Activated CD8-positive, alpha-beta memory T cell treated with anti-CD3 and anti-CD28 coated beads for 1 hour (primary cell): ENCODE measurements around the gene GPHA2.

ENCODE experiments used
- DNase-seq, 2 donors: peaks; one replicate each; pipeline ENCODE4 v3.0.0-alpha.2; 2020; ENCODE audit warnings: low read depth in 1 of 2; ENCODE audit errors: extremely low read depth in 1 of 2

Gene GPHA2

GRCh38 chr11:64931290-64931689, 4.4 kb downstream of the GPHA2 start:
- no peak for DNase-seq

- no peak for DNase-seq
Observed at GRCh38 chr11:64930340-64930739, 5.4 kb downstream of the GPHA2 start.

- DNase-seq, result no peak
Observed at GRCh38 chr11:64929625-64930024, 6.1 kb downstream of the GPHA2 start.

DNA sequence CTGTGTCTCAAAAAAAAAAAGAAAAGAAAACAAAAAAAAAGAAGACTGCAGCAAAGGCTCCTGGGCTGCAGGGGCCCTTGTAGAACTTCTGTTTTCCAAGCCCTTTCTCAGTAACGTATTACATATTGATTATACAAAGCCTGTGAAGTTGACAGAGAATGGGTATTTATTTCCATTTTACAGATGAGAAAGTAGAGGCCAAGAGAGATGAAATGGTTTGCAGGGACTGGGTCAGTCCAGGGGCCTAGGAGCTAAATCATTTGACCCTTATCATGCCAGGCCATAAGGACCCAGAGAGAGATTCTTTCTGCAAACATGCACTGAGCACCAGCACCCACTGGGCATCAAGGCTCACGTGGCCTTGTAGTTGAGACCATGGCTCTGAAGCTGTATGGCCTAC, 6.7 kb downstream of the GPHA2 start:
- no peak for DNase-seq

- DNase-seq, result no peak
Observed at GRCh38 chr11:64926689-64927088, 9.0 kb downstream of the GPHA2 start.

GRCh38 chr11:64925536-64926436, 9.9 kb downstream of the GPHA2 start:
- no peak for DNase-seq

GRCh38 chr11:64924910-64925284, 10.8 kb downstream of the GPHA2 start:
- DNase-seq, result no peak

- DNase-seq, result peak; percentile 68 to 86
Observed at GRCh38 chr11:64923944-64924909, 11.5 kb downstream of the GPHA2 start, which contains the start of gene PPP2R5B. Gene PPP2R5B, plus strand, starts transcription at chr11:64924689. Its CDS starts 1,046 bp downstream, at chr11:64925735.

DNA sequence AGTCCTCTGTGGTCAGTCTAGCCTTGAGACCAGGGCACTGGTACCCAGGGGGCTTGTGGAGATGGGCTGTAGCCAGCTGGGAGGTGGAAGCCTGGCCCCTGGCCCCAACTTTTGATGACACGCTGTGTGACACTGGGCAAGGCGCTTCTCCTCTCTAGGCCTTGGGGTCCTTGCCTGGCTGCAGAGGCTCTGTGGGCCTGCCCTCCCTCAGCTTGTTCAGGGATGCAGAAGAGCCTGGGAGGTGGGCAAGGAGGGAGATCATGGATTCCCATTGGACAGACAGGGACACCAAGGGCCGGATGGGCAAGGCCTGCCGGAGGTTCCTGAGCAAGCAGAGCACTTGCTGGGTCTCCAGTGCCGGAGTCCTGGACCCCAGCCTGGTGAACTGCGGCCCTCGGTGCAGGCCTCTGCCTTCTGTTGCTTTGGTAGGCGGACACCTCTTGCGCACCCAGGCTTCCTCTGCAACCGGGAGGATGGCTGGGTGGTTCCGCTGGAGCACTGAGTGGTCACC, 12.5 kb downstream of the GPHA2 start:
- no peak for DNase-seq

GRCh38 chr11:64921384-64921783, 14.3 kb downstream of the GPHA2 start:
- no peak for DNase-seq

DNA sequence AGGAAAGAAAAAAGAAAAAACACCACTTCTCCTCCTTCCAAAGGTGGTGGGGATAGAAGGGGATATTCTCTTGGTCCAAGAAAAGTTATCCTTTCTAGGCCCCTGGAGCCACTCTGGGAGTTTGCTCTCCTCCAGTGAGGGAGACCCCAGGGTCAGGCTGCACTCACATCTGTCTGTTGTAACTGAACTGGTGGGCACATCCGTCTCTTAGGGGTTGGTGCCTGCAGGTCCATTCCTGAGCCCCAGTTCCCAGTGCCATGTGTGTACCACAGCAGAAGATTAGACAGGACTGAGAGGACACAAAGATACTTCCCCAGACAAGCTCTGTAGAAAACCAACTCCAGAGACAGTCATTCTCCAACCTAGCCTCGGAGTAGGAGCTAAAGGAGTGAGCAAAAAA, 15.6 kb downstream of the GPHA2 start:
- no peak for DNase-seq

DNA sequence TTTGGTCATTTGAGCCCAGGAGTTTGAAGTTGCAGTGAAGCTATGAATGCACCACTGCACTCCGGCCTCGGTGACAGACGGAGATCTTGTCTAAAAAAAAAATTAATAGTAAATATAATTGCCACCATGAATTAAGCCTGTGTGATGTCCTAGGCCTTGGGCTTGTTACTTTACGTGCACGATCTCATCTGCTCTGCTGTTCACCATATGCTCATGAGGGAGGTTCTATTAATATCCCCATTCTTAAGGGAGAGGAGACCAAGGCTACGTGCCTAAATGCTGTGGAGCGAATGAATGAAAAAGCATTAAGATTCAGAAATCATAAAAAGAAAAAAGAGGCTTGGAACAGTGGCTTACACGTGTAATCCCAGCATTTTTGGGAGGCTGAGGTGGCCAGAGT, 16.1 kb downstream of the GPHA2 start:
- DNase-seq, result no peak

GRCh38 chr11:64918017-64918416, 17.7 kb downstream of the GPHA2 start:
- DNase-seq, result no peak

- no peak for DNase-seq
Observed at GRCh38 chr11:64917663-64917995, 18.1 kb downstream of the GPHA2 start.

DNA sequence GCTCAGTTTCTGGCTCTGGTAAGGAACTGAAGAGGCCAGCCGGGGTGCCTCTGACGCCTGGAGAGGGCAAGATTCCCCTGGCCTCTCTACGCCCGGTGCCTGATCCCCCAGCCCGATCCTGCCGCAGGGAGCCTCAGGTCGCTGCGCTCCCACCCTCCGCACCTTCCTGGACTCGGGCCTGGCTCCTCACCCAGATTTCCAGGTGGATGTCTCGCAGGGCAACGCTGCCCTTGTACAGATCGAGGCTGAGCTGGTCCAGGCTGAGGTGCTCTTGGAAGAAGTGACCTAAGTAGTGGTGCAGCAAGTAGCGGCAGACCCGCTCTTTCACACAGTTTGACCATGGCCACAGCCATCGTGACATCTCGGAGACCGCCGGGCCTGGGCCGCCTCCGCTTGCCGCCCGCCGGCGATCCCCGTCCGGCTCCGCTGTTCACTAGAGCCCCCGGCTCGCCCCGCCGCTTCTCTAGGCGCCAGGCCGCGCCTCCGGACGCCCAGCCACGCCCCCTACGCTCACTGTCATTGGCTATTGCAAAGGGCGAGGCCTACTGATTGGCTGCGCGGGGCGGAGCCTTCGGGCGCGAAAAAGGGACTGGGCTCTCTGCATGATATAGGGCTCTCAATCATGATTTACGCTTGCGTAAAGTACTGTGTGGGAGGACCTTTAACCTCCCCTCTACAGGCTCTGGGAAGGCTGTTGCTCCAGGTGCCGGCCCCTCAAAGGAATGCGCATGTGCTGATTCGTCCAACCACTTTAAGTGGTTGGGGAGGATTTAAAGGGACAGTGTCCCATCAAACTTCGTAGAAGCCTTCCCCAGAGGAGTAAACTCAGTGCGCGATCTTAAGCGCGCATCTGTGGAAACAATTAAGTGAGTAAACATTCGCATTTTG, 18.7 kb downstream of the GPHA2 start, which contains the start of gene ATG2A:
Gene ATG2A (minus strand): TSS at position 435 of the 888 bp plus-strand sequence. CDS start 74 bp downstream, at position 361.
- DNase-seq, result peak; percentile 98

- DNase-seq, result no peak
Observed at GRCh38 chr11:64916040-64916774, 19.5 kb downstream of the GPHA2 start.

GRCh38 chr11:64915376-64915887, 20.3 kb downstream of the GPHA2 start:
- DNase-seq, result no peak

DNA sequence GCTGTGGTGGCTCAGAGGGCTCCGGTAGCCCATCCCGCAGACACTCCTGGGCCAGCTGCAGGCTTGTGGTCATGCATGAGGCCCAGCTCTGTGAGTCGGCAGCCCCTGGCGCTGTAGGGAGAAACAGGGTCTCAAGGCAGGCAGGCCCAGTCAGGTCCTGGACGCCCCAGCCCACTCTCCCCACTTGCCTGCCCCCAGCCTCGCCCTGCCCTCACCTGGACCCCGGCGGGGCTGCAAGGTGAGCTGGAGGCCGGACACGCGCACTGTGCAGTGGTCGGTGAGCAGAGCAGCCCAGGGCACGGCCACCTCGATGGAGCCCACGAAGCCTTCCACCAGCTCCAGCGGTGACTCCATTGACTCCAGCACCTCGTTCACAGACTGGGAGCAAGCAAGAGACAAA, 21.6 kb downstream of the GPHA2 start:
- DNase-seq, result no peak

DNA sequence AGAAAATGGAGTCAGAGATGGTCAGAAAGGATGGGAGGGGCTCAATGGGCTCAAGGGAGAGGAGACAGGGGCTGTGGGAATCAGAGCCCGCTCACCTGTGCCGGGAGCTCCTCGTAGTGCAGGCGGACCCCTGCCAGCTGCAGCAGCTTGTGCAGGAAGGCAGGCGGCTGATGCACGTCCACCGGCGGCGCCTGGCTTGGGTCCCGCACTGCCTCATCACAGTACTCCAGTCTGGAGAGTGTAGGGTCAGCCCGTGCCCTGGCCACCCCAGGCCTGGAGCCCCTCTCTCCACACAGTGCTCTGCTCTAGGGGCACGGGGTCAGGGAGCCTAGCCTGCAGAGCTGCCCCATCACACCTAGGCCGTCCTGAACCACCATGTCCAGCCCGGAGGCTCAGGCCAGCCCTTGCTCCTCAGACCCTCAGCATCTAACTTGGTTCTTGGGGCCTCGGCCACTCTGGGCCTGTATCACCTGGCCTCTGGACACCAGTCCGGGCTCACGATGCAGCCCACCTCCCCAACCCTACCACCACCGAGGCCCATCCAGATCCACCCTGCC, 22.4 kb downstream of the GPHA2 start:
- no peak for DNase-seq
